SW 1271 (cell line): ENCODE data around the gene NTM.
"Not testable (repeated sequence)": the region's sequence is repeated elsewhere in the genome, so short reads cannot be mapped to it uniquely, and the experiment has no call there.

Experiments
- DNase-seq, 2 experiments: peaks; one replicate each; lab custom pipeline; 2025; lab: John Stamatoyannopoulos, UW

Gene NTM

GRCh38 chr11:131668500-131669400 is 298.3 kb downstream of the NTM start:
- peak in 1 of 2 experiments; percentile 19 for DNase-seq

GRCh38 chr11:131669401-131669780 is 299.0 kb downstream of the NTM start:
- no peak for DNase-seq

- no peak for DNase-seq
Observed at GRCh38 chr11:131670876-131671275, 300.5 kb downstream of the NTM start.

- DNase-seq: no peak
Observed at GRCh38 chr11:131671320-131671719, 300.9 kb downstream of the NTM start.

GRCh38 chr11:131671734-131672133 is 301.3 kb downstream of the NTM start:
- no peak for DNase-seq

GRCh38 chr11:131672191-131672590 is 301.8 kb downstream of the NTM start:
- no peak for DNase-seq

GRCh38 chr11:131674051-131674755 is 303.8 kb downstream of the NTM start:
- DNase-seq: peak in 1 of 2 experiments; percentile 32

- no peak for DNase-seq
Observed at GRCh38 chr11:131675121-131675888, 304.9 kb downstream of the NTM start.

- no peak for DNase-seq
Observed at GRCh38 chr11:131677828-131678470, 307.5 kb downstream of the NTM start.

GRCh38 chr11:131678658-131679340 is 308.4 kb downstream of the NTM start:
- DNase-seq: no peak

GRCh38 chr11:131680448-131680847 is 310.0 kb downstream of the NTM start:
- not testable (repeated sequence) for DNase-seq

- no peak for DNase-seq
Observed at GRCh38 chr11:131681920-131682319, 311.5 kb downstream of the NTM start.

GRCh38 chr11:131682373-131683015 is 312.1 kb downstream of the NTM start:
- no peak for DNase-seq

- DNase-seq: no peak
Observed at GRCh38 chr11:131683131-131683530, 312.7 kb downstream of the NTM start.

- no peak for DNase-seq
Observed at GRCh38 chr11:131683666-131684065, 313.3 kb downstream of the NTM start.

- no peak for DNase-seq
Observed at GRCh38 chr11:131684111-131685060, 314.0 kb downstream of the NTM start.

- no peak for DNase-seq
Observed at GRCh38 chr11:131685206-131685605, 314.8 kb downstream of the NTM start.

GRCh38 chr11:131685906-131686305 is 315.5 kb downstream of the NTM start:
- no peak for DNase-seq

- no peak for DNase-seq
Observed at GRCh38 chr11:131686836-131687235, 316.4 kb downstream of the NTM start.
